HepG2 (cell line): ENCODE data around the gene ORC6. TPM values are rescaled to one million over a fixed set of nuclear protein-coding genes. Genes with fewer than 3 reads are reported as not detected.

ENCODE experiments used
- ARNT ChIP-seq: fragments of 450-650 bp; IDR thresholded peaks from 2 replicates; pipeline ENCODE4 v1.6.1; 2017
- DPF2 ChIP-seq: sonication (generic); formaldehyde crosslinking; IDR thresholded peaks from 2 replicates; pipeline ENCODE4 v1.4.0; 2020; ENCODE audit warnings: mild to moderate bottlenecking, low read depth, missing genetic modification reagents, borderline replicate concordance
- JUNB ChIP-seq: sonication (generic); formaldehyde crosslinking; IDR thresholded peaks from 2 replicates; pipeline ENCODE4 v1.8.0; 2022; ENCODE audit warnings: missing genetic modification reagents, mild to moderate bottlenecking, borderline replicate concordance
- KDM5B ChIP-seq: sonication (generic); formaldehyde crosslinking; IDR thresholded peaks from 2 replicates; pipeline ENCODE4 v1.4.0; 2020; ENCODE audit warnings: missing genetic modification reagents, mild to moderate bottlenecking, borderline replicate concordance
- KLF11 ChIP-seq: IDR thresholded peaks from 2 replicates; pipeline ENCODE4 v1.6.1; 2016; ENCODE audit warnings: missing compliant biosample characterization
- MTA3 ChIP-seq: sonication (generic); formaldehyde crosslinking; IDR thresholded peaks from 2 replicates; pipeline ENCODE4 v1.4.0; 2020; ENCODE audit warnings: missing genetic modification reagents
- MTERF4 ChIP-seq: sonication (generic); formaldehyde crosslinking; IDR thresholded peaks from 2 replicates; pipeline ENCODE4 v1.8.0; 2023; ENCODE audit warnings: mild to moderate bottlenecking, missing genetic modification reagents
- NFATC3 ChIP-seq: sonication (generic); formaldehyde crosslinking; IDR thresholded peaks from 2 replicates; pipeline ENCODE4 v1.5.1; 2020; ENCODE audit warnings: mild to moderate bottlenecking, missing genetic modification reagents
- PHF21A ChIP-seq: sonication (generic); formaldehyde crosslinking; IDR thresholded peaks from 2 replicates; pipeline ENCODE4 v1.5.0; 2020; ENCODE audit warnings: mild to moderate bottlenecking, missing genetic modification reagents
- POLR2AphosphoS5 ChIP-seq: IDR thresholded peaks from 2 replicates; pipeline ENCODE4 v1.6.1; 2012; ENCODE audit warnings: low read depth, low read length
- RAD51 ChIP-seq: fragments of 450-650 bp; IDR thresholded peaks from 2 replicates; pipeline ENCODE4 v1.6.1; 2016; ENCODE audit warnings: borderline replicate concordance
- RARG ChIP-seq: sonication (generic); formaldehyde crosslinking; IDR thresholded peaks from 2 replicates; pipeline ENCODE4 v1.4.0; 2020; ENCODE audit warnings: low read depth, mild to moderate bottlenecking, missing genetic modification reagents
- TIGD3 ChIP-seq: sonication (generic); formaldehyde crosslinking; IDR thresholded peaks from 2 replicates; pipeline ENCODE4 v1.5.1; 2020; ENCODE audit warnings: mild to moderate bottlenecking, missing genetic modification reagents, borderline replicate concordance
- TMF1 ChIP-seq: sonication (generic); formaldehyde crosslinking; IDR thresholded peaks from 2 replicates; pipeline ENCODE4 v1.8.1; 2022; ENCODE audit warnings: low read depth, missing genetic modification reagents
- ZNF138 ChIP-seq: sonication (generic); formaldehyde crosslinking; IDR thresholded peaks from 2 replicates; pipeline ENCODE4 v1.5.0; 2020; ENCODE audit warnings: mild to moderate bottlenecking, low read depth, missing genetic modification reagents
- ZNF296 ChIP-seq: sonication (generic); formaldehyde crosslinking; conservative IDR thresholded peaks from 2 replicates; pipeline ENCODE4 v1.5.0; 2020; ENCODE audit warnings: mild to moderate bottlenecking, missing genetic modification reagents
- ZNF430 ChIP-seq: sonication (generic); formaldehyde crosslinking; IDR thresholded peaks from 2 replicates; pipeline ENCODE4 v1.9.0; 2021; ENCODE audit warnings: mild to moderate bottlenecking, missing genetic modification reagents
- ZNF513 ChIP-seq: sonication (generic); formaldehyde crosslinking; conservative IDR thresholded peaks from 2 replicates; pipeline ENCODE4 v1.5.0; 2020; ENCODE audit warnings: missing genetic modification reagents
- ZNF574 ChIP-seq: sonication (generic); formaldehyde crosslinking; IDR thresholded peaks from 2 replicates; pipeline ENCODE4 v1.4.0; 2020; ENCODE audit warnings: missing genetic modification reagents
- polyA plus RNA-seq, 8 experiments: library from polyadenylated mRNA; depleted of rRNA in 3 of 8; stranded (reverse) in 7 of 8; unstranded in 1 of 8; fragments of >200 nt; fragmentation: Illumina TruSeq in 4 of 8; extraction: Trizol in 4 of 8; gene quantifications; 2 replicates each; pipeline versions ENCODE4 v1.2.1 to v1.2.3, GENCODE V29; 2011 to 2016; ENCODE audit warnings: low read depth in 4 of 8, missing spikeins in 1 of 8, mixed read lengths in 1 of 8; ENCODE audit not compliant: insufficient read depth in 1 of 8
- total RNA-seq, 5 experiments: library from RNA; depleted of rRNA; stranded (reverse); fragments of >200 nt; fragmentation: Illumina TruSeq; extraction: Trizol; gene quantifications; 2 replicates each; pipeline ENCODE4 v1.2.3, GENCODE V29; 2016; ENCODE audit warnings: low read depth in 1 of 5
- TF ChIP-seq, protein P1 (sequence below): sonication (generic); formaldehyde crosslinking; IDR thresholded peaks from 2 replicates; pipeline ENCODE4 v1.9.0; 2021; ENCODE audit warnings: missing genetic modification reagents, borderline replicate concordance
- TF ChIP-seq, protein P2 (sequence below): sonication (generic); formaldehyde crosslinking; IDR thresholded peaks from 2 replicates; pipeline ENCODE4 v1.4.0; 2020; ENCODE audit warnings: mild to moderate bottlenecking, missing genetic modification reagents

ORC6 gene
- total and polyA plus RNA-seq, 2 of the 13 experiments (the other 11 are each of a cell fraction or from before 2014, with no cell fraction given) = 34.2 to 69.8 TPM

- TF ChIP-seq MTERF4 (CRISPR knock-in tag) (peak; percentile 75; the same call in 1 of the 2 replicates), PHF21A (CRISPR knock-in tag) (no peak), TIGD3 (CRISPR knock-in tag) (no peak), RARG (CRISPR knock-in tag) (peak; percentile 8; the same call in 1 of the 2 replicates), ZNF574 (CRISPR knock-in tag) (no peak; the same call in none of the 2 replicates), JUNB (no peak), TMF1 (CRISPR knock-in tag) (peak; percentile 79), ZNF513 (CRISPR knock-in tag) (no peak), KDM5B (CRISPR knock-in tag) (no peak), POLR2AphosphoS5 (peak; percentile 71), ZNF430 (CRISPR knock-in tag) (peak; percentile 62), KLF11 (CRISPR knock-in tag) (no peak), NFATC3 (CRISPR knock-in tag) (0 out of 2 replicates have a peak, but pooled peaks have one; percentile 44), ZNF138 (CRISPR knock-in tag) (peak; percentile 38), RAD51 (no peak), ZNF296 (CRISPR knock-in tag) (0 out of 2 replicates have a peak, but pooled peaks have one; percentile 80), DPF2 (CRISPR knock-in tag) (0 out of 2 replicates have a peak, but pooled peaks have one; percentile 47), MTA3 (no peak), ARNT (no peak)
- TF ChIP-seq, protein P1, sequence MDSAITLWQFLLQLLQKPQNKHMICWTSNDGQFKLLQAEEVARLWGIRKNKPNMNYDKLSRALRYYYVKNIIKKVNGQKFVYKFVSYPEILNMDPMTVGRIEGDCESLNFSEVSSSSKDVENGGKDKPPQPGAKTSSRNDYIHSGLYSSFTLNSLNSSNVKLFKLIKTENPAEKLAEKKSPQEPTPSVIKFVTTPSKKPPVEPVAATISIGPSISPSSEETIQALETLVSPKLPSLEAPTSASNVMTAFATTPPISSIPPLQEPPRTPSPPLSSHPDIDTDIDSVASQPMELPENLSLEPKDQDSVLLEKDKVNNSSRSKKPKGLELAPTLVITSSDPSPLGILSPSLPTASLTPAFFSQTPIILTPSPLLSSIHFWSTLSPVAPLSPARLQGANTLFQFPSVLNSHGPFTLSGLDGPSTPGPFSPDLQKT (CRISPR knock-in tag) = no peak; the same call in 1 of the 2 replicates
- TF ChIP-seq, protein P2, sequence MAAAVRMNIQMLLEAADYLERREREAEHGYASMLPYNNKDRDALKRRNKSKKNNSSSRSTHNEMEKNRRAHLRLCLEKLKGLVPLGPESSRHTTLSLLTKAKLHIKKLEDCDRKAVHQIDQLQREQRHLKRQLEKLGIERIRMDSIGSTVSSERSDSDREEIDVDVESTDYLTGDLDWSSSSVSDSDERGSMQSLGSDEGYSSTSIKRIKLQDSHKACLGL = peak; percentile 96
These were observed at the start of gene ORC6 (continued) for GRCh38 chr16:46689365-46690280.
